ENCODE data around the gene FAM171A1. TPM values are rescaled to one million over a fixed set of nuclear protein-coding genes. Genes with fewer than 3 reads are reported as not detected.

The FAM171A1 gene
- total and polyA plus RNA-seq, 2 of the 13 experiments (the other 11 are each of a cell fraction or from before 2014, with no cell fraction given), result 21.5 to 34.7 TPM

DNA sequence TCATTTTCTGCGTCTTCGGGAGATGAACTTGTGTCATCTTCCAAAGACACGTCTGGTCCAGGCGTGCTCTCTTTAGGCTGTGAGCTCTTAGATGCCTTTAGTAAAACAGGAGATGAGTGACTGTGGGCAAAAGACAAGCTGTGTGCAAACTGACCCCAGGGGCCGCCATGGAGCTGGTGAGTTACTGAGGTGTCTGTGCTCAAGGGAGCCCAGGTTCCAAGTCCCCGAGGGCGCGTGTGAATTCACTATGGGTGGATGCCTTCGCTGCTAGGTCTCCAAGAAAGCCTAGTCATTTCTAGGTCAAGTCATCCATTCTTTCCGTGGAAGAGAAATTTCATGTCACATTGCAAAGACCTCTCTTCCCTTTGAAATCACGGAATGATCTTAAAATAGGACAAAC is 118.7 kb downstream of the FAM171A1 start:
- Histone ChIP-seq H3K27me3 (ENCODE audit: control insufficient read depth in 1 of 2, insufficient read depth in 2 of 2, low read length in 2 of 2) (no peaks in the 10 kb centered on the region), H3K27ac (ENCODE audit: extremely low read length, insufficient read depth, low read length) (no peak overlapping the region), H3K9me3 (ENCODE audit: low read length) (no peaks in the 10 kb centered on the region), H3K4me2 (ENCODE audit: low read depth, low read length) (no peak overlapping the region), H3K4me1 (ENCODE audit: insufficient read depth, low read length) (no peaks in the 10 kb centered on the region), H3K79me2 (ENCODE audit: insufficient read depth, low read length) (no peaks in the 10 kb centered on the region), H4K20me1 (ENCODE audit: insufficient read depth, low read length) (no peaks in the 10 kb centered on the region), H3K36me3 (replicated peaks in 1 of 2; ENCODE audit: control insufficient read depth in 1 of 2, insufficient read depth in 2 of 2, low read length in 2 of 2) (peaks cover 6 to 37% of the 10 kb centered on the region in 2 experiments; a peak in 4 of 5 replicates), H3K4me3 (replicated peaks in 1 of 3; ENCODE audit: insufficient read depth in 1 of 3, low read depth in 2 of 3, low read length in 3 of 3) (no peak overlapping the region), H2AFZ (ENCODE audit: low read length) (no peak overlapping the region), H3K9ac (ENCODE audit: insufficient read depth, low read depth, low read length) (no peak overlapping the region)
- no peak for ATAC-seq
- no peak for DNase-seq (ENCODE audit: low spot score)
- intact Hi-C loops (cut with micrococcal nuclease; ENCODE audit: unreplicated experiment), result no loop called here
- no TSS peak for BruUV-seq (replicated peaks)
- POLR2A ChIA-PET, result no interaction called here
- WGBS (ENCODE audit: low lambda C conversion rate), result 96% methylated on average over 11 of the region's 11 CpGs
- FAIRE-seq, result no peak
- CTCF ChIA-PET (ENCODE audit: low intra/inter-chr PET ratio, low total read pairs), result no interaction called here
- in situ Hi-C loops (cut with HindIII; ENCODE audit: extremely low pct_ligation_motif_present, low pct_unique_long_range_greater_than_20kb), result no loop called here
- TF ChIP-seq, protein P1, sequence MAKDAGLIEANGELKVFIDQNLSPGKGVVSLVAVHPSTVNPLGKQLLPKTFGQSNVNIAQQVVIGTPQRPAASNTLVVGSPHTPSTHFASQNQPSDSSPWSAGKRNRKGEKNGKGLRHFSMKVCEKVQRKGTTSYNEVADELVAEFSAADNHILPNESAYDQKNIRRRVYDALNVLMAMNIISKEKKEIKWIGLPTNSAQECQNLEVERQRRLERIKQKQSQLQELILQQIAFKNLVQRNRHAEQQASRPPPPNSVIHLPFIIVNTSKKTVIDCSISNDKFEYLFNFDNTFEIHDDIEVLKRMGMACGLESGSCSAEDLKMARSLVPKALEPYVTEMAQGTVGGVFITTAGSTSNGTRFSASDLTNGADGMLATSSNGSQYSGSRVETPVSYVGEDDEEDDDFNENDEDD (CRISPR knock-in tag; IDR thresholded peaks at IDR 0.05; ENCODE audit: borderline replicate concordance), result no peak
- TF ChIP-seq, protein P2, sequence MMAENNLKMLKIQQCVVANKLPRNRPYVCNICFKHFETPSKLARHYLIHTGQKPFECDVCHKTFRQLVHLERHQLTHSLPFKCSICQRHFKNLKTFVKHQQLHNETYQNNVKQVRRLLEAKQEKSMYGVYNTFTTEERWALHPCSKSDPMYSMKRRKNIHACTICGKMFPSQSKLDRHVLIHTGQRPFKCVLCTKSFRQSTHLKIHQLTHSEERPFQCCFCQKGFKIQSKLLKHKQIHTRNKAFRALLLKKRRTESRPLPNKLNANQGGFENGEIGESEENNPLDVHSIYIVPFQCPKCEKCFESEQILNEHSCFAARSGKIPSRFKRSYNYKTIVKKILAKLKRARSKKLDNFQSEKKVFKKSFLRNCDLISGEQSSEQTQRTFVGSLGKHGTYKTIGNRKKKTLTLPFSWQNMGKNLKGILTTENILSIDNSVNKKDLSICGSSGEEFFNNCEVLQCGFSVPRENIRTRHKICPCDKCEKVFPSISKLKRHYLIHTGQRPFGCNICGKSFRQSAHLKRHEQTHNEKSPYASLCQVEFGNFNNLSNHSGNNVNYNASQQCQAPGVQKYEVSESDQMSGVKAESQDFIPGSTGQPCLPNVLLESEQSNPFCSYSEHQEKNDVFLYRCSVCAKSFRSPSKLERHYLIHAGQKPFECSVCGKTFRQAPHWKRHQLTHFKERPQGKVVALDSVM (CRISPR knock-in tag; IDR thresholded peaks at IDR 0.05), result no peak
- no peak for TF ChIP-seq TCF7L2 (IDR thresholded peaks at IDR 0.05; ENCODE audit: low read depth, low read length)
- TF ChIP-seq, protein P3, sequence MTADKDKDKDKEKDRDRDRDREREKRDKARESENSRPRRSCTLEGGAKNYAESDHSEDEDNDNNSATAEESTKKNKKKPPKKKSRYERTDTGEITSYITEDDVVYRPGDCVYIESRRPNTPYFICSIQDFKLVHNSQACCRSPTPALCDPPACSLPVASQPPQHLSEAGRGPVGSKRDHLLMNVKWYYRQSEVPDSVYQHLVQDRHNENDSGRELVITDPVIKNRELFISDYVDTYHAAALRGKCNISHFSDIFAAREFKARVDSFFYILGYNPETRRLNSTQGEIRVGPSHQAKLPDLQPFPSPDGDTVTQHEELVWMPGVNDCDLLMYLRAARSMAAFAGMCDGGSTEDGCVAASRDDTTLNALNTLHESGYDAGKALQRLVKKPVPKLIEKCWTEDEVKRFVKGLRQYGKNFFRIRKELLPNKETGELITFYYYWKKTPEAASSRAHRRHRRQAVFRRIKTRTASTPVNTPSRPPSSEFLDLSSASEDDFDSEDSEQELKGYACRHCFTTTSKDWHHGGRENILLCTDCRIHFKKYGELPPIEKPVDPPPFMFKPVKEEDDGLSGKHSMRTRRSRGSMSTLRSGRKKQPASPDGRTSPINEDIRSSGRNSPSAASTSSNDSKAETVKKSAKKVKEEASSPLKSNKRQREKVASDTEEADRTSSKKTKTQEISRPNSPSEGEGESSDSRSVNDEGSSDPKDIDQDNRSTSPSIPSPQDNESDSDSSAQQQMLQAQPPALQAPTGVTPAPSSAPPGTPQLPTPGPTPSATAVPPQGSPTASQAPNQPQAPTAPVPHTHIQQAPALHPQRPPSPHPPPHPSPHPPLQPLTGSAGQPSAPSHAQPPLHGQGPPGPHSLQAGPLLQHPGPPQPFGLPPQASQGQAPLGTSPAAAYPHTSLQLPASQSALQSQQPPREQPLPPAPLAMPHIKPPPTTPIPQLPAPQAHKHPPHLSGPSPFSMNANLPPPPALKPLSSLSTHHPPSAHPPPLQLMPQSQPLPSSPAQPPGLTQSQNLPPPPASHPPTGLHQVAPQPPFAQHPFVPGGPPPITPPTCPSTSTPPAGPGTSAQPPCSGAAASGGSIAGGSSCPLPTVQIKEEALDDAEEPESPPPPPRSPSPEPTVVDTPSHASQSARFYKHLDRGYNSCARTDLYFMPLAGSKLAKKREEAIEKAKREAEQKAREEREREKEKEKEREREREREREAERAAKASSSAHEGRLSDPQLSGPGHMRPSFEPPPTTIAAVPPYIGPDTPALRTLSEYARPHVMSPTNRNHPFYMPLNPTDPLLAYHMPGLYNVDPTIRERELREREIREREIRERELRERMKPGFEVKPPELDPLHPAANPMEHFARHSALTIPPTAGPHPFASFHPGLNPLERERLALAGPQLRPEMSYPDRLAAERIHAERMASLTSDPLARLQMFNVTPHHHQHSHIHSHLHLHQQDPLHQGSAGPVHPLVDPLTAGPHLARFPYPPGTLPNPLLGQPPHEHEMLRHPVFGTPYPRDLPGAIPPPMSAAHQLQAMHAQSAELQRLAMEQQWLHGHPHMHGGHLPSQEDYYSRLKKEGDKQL (CRISPR knock-in tag; IDR thresholded peaks at IDR 0.05; ENCODE audit: low read depth), result no peak
- no peak for TF ChIP-seq ZNF512B (CRISPR knock-in tag; IDR thresholded peaks at IDR 0.05; ENCODE audit: borderline replicate concordance)
- no peak for TF ChIP-seq ZZZ3 (CRISPR knock-in tag; IDR thresholded peaks at IDR 0.05; ENCODE audit: borderline replicate concordance)
- TF ChIP-seq TGIF2 (CRISPR knock-in tag; IDR thresholded peaks at IDR 0.05), result no peak
- no peak for TF ChIP-seq FOXA3 (CRISPR knock-in tag; IDR thresholded peaks at IDR 0.05)
- TF ChIP-seq, protein P4, sequence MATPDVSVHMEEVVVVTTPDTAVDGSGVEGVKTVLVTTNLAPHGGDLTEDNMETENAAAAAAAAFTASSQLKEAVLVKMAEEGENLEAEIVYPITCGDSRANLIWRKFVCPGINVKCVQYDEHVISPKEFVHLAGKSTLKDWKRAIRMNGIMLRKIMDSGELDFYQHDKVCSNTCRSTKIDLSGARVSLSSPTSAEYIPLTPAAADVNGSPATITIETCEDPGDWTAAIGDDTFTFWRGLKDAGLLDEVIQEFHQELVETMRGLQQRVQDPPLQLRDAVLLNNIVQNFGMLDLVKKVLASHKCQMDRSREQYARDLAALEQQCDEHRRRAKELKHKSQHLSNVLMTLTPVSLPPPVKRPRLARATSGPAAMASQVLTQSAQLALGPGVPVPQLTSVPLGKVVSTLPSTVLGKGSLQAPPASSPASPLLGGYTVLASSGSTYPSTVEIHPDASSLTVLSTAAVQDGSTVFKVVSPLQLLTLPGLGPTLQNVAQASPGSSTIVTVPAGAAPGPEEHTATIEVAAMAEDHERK (CRISPR knock-in tag; IDR thresholded peaks at IDR 0.05; ENCODE audit: low read depth), result no peak
- TF ChIP-seq, protein P5, sequence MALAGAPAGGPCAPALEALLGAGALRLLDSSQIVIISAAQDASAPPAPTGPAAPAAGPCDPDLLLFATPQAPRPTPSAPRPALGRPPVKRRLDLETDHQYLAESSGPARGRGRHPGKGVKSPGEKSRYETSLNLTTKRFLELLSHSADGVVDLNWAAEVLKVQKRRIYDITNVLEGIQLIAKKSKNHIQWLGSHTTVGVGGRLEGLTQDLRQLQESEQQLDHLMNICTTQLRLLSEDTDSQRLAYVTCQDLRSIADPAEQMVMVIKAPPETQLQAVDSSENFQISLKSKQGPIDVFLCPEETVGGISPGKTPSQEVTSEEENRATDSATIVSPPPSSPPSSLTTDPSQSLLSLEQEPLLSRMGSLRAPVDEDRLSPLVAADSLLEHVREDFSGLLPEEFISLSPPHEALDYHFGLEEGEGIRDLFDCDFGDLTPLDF (CRISPR knock-in tag; IDR thresholded peaks at IDR 0.05), result no peak
